HG02623 (cell line): ENCODE results near the gene WNT7B.

ENCODE experiments used
- ATAC-seq: cut with Tn5 transposase; IDR thresholded peaks from one replicate; pipeline ENCODE4 v1.9.1; 2021; ENCODE audit warnings: moderate library complexity; ENCODE audit not compliant: unreplicated experiment

The WNT7B gene

GRCh38 chr22:45977003-45977411 lies at the start of gene WNT7B:
Gene WNT7B, minus strand, starts transcription at chr22:45977162. Its CDS starts 408 bp downstream, at chr22:45976754.
- ATAC-seq, result no peak

DNA sequence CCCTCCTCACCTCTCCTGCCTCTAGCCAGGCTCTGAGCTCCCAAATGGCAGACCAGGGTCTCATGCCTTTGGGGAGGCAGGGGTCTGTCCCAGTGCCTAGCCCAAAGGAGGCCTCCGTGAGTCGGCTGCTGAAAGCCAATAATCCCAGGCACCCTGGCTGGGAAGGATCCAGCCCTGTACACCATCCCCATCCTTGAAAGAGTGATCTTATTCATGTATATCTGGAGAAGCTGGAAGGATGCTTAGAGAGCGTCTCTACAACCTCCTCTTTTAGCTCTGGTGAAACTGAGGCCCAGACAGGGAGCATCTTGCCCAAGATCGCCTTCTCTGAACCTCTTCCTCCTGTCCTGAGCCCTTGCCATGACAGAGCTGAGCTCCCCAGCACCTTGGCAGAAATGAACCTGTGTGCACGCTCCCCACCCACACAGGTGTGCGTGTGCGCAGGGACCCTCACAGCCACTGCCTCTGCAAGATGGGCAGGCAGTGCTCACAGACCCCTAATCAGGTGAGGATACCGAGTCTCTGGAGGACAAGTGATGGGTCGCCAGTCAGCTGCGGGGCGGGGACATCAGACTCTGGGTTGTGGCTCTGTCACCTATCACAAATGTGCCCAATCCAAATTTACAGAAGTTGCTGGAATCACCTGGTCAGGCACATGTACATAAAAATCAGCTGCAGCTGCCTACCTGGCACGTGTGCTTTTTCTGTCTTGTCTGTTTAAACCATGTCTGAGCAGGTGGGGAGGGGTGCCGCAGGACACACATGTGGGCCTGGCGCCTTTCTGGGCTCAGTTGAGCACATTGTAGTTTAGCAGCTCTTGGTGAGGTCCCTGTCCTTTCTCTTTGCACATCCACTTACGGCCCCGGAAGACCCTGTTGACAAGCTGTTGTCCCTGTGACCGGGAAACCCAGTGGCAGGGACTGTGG lies 49.3 kb upstream of the WNT7B start:
- no peak for ATAC-seq

DNA sequence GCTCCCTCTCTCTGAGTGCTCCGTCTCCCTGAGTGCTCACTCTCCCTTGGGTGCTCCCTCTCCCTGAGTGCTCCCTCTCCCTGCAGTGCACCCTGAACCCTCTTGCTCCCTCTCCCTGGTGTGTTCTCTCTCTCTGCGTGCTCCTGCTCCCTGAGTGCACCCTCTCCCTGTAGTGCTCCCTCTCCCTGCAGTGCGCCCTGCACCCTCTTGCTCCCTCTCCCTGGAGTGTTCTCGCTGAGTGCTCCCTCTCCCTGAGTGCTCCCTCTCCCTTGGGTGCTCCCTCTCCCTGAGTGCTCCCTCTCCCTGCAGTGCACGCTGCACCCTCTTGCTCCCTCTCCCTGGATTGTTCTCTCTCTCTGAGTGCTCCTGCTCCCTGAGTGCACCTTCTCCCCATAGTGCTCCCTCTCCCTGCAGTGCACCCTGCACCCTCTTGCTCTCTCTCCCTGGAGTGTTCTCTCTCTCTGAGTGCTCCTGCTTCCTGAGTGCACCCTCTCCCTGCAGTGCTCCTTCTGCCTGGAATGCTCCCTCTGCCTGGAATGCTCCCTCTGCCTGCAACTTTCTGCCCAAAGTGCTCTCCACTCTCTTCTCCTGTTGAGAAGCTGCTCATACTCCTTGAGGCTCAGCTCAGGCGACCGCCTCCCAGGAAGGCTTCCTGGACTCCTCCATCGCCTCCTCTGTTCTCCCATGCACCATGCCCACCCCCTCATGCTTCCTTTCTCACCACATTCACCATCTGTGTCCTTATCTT lies 48.4 kb upstream of the WNT7B start:
- ATAC-seq, result no peak

GRCh38 chr22:46024136-46024840 lies 47.3 kb upstream of the WNT7B start:
- ATAC-seq, result no peak

DNA sequence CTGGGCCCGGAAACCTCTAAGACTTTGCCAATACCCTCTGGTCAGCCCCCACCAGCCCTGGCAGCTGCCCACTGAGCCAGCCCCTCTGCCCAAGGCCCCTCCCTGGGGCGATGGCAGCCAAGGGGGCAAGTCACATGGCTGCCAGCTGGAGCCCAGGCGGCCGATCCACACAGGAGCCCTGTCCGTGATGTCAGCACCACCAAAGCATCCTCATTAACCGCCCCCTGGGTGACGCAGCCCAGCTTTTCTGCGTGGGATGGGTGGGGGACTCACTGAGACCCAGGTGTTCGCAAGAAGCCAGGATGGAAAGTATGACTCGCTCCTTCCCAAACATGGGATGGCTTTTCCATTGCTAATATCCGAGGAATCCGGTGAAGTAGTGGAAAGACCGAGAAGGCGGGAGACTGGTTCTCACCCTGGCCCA lies 46.6 kb upstream of the WNT7B start:
- ATAC-seq, result no peak

DNA sequence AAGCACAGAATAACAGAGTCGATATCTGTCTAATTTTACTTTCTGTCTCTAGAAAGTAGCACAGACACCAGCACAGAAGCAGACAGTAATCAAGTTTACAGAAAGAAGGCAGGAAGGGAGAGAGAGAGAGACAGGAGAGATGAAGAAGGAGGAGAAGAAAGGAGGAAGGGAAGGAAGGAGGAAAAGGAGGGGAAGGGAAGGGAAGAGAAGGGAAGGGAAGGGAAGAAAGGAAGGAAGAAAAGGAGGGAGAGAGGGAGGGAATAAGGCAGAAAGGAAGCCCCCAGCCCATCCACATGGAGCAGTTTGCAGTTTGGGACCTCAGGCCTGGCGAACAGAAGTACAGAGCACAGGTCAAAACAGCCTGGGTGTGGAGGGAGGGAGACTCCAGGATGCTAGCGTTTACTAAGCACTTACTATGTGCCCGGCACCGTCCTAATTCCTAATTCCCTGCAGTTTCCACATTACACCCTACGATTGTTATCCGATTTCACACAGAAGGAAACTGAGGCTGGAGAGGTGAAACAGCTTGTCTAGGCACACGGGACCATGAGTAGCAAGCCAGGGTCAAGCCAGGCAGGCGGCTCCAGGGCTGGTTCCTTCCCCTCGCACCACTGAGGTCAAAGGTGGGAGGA lies 46.0 kb upstream of the WNT7B start:
- no peak for ATAC-seq

- ATAC-seq, result no peak
Measured at GRCh38 chr22:46021577-46021976, 44.6 kb upstream of the WNT7B start.

DNA sequence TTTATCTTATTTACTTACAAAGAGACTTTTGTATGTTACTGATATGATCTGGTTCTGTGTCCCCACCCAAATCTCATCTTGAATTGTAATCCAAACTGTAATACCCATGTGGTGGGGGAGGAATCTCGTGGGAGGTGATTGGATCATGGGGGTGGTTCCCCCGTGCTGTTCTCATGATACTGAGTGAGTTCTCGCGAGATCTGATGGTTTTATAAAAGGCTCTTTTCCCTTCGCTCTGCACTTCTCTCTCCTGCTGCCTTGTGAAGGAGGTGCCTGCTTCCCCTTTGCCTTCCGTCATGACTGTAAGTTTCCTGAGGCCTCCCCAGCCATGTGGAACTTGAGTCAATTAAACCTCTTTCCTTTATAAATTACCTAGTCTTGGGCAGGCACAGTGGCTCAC lies 42.4 kb upstream of the WNT7B start:
- no peak for ATAC-seq

GRCh38 chr22:46018859-46019258 lies 41.9 kb upstream of the WNT7B start:
- no peak for ATAC-seq

DNA sequence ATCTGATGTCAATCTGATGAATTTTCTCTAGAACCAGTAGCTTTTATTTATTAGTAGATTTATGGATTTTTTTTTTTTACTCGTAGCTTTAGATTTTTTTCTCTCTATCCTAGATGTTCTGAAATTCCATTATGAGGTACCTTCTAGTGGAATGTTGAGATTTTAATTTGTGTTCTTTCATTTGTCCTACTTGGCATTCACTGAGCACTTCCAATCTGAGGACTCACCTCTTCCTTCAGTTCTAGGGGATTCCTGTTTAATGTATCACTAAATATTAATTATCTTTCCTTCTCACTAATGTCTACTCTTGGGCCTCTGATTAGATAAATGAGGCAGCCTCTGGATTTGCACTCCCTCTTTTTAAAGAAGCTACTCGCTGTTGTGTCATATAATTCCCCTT lies 40.2 kb upstream of the WNT7B start:
- no peak for ATAC-seq

- peak; percentile 67 for ATAC-seq
Measured at GRCh38 chr22:46013460-46014416, 36.8 kb upstream of the WNT7B start.

GRCh38 chr22:46012881-46013281 lies 35.9 kb upstream of the WNT7B start:
- ATAC-seq, result no peak

GRCh38 chr22:46012182-46012880 lies 35.4 kb upstream of the WNT7B start:
- ATAC-seq, result no peak

DNA sequence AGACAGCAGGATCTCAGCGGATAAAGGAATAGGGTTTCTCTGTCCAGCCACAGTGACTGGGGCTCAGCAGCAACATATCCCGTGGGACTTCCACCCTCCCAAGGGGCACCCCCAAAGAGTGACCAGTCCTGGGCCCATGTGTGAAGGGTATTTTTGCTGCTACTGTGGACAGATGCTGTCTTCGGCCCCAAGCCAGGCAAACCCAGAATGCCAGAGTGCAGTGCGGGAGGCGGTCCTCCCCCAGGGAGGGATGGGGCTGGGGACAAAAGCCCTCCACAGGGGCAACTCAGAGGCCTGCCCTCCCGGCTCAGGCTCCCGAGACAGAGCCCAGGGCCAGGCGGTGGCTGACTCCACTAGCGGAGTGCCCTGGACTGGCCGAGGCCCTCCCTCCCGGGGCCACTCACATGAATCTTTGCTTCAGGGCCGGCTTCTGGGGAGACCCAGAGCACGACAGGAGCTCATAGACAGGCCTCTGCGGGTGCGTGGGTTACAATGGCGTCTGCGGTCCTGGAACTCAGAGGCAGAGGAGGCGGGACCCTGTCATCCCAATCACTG lies 34.7 kb upstream of the WNT7B start:
- no peak for ATAC-seq

DNA sequence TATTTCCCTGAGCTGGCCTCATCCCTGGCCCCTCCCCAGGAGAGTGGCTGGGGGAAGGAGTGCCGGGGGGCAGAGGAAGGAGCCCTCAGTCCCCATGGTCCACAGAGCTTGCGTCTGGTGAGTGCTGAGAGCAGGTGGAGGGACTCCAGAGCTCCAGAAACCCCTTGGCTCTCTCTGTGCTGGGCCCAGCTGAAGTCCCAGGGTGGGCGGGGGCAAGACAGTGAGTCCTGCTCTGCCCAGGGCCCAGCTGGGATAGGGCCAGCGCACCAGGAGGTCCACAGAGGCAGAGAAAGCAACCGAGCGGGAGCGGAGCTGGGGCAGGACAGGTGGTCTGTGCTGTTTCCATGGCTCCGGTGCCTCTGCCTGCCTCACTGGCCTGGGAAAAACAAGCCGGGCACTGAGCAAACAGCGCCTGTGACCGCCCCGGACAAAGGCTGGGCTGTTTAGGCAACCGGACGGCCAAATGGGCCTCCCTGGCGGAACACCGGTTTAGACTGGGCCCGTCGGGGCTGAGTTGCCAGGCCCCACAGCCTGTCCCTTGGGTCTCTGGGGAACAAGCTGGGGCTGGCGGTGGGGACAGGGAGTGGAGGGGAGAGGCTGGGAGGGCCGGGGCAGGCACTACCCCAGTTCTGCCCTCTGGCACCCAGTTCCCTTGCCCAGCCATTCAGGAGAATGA lies 34.1 kb upstream of the WNT7B start:
- ATAC-seq, result no peak

- no peak for ATAC-seq
Measured at GRCh38 chr22:46010207-46010867, 33.4 kb upstream of the WNT7B start.

- no peak for ATAC-seq
Measured at GRCh38 chr22:46009730-46010129, 32.8 kb upstream of the WNT7B start.
